ENCODE data around the gene PPP1R9A.

The PPP1R9A gene

GRCh38 chr7:95253986-95254385, 346.6 kb downstream of the PPP1R9A start:
- no peaks in the 10 kb centered on the region for H3K27me3 ChIP-seq
- H3K36me3 ChIP-seq: no peaks in the 10 kb centered on the region
- no peak for DNase-seq
- H3K4me1 ChIP-seq: no peaks in the 10 kb centered on the region
- intact Hi-C loops (cut with DNase I; ENCODE audit: low total_unique reads): no loop called here
- H3K9me3 ChIP-seq: no peaks in the 10 kb centered on the region
- no peak for TF ChIP-seq CTCF (IDR thresholded peaks at IDR 0.05)
- no peak overlapping the region for H3K4me3 ChIP-seq
- H3K27ac ChIP-seq: no peak overlapping the region

- intact Hi-C loops (cut with DNase I; ENCODE audit: low total_unique reads): no loop called here
- Histone ChIP-seq H3K4me1 (no peaks in the 10 kb centered on the region), H3K4me3 (no peak overlapping the region), H3K36me3 (no peaks in the 10 kb centered on the region), H3K27ac (no peak overlapping the region), H3K9me3 (no peaks in the 10 kb centered on the region), H3K27me3 (no peaks in the 10 kb centered on the region)
- no peak for DNase-seq
- no peak for TF ChIP-seq CTCF (IDR thresholded peaks at IDR 0.05)
These were observed 348.3 kb downstream of the PPP1R9A start for GRCh38 chr7:95255691-95256090.

- intact Hi-C loops (cut with DNase I; ENCODE audit: low total_unique reads): no loop called here
- no peak overlapping the region for H3K27ac ChIP-seq
- no peak overlapping the region for H3K4me3 ChIP-seq
- TF ChIP-seq CTCF (IDR thresholded peaks at IDR 0.05): no peak
- H3K4me1 ChIP-seq: no peaks in the 10 kb centered on the region
- DNase-seq: no peak
- H3K9me3 ChIP-seq: no peaks in the 10 kb centered on the region
- H3K27me3 ChIP-seq: no peaks in the 10 kb centered on the region
- peaks cover 0 to 4% (median 0%) of the 10 kb centered on the region in 3 donors for H3K36me3 ChIP-seq
These were observed 354.6 kb downstream of the PPP1R9A start for GRCh38 chr7:95261895-95262415.

- DNase-seq: no peak
- intact Hi-C loops (cut with DNase I; ENCODE audit: low total_unique reads): no loop called here
- TF ChIP-seq CTCF (IDR thresholded peaks at IDR 0.05): no peak
- H3K36me3 ChIP-seq: peaks cover 0 to 4% (median 0%) of the 10 kb centered on the region in 3 donors
- no peak overlapping the region for H3K4me3 ChIP-seq
- no peaks in the 10 kb centered on the region for H3K4me1 ChIP-seq
- H3K27ac ChIP-seq: no peak overlapping the region
- no peaks in the 10 kb centered on the region for H3K27me3 ChIP-seq
- H3K9me3 ChIP-seq: no peaks in the 10 kb centered on the region
These were observed 355.5 kb downstream of the PPP1R9A start for GRCh38 chr7:95262875-95263274.

GRCh38 chr7:95263785-95264362, 356.5 kb downstream of the PPP1R9A start:
- no peak overlapping the region for H3K4me3 ChIP-seq
- H3K27me3 ChIP-seq: no peaks in the 10 kb centered on the region
- no peaks in the 10 kb centered on the region for H3K4me1 ChIP-seq
- H3K9me3 ChIP-seq: no peaks in the 10 kb centered on the region
- peaks cover 0 to 4% (median 0%) of the 10 kb centered on the region in 3 donors for H3K36me3 ChIP-seq
- no peak for TF ChIP-seq CTCF (IDR thresholded peaks at IDR 0.05)
- no peak overlapping the region for H3K27ac ChIP-seq
- intact Hi-C loops (cut with DNase I; ENCODE audit: low total_unique reads): no loop called here
- no peak for DNase-seq
